ENCODE results near the gene EIF2S1. TPM values are rescaled to one million over a fixed set of nuclear protein-coding genes. Genes with fewer than 3 reads are reported as not detected.

The EIF2S1 gene
- total and polyA plus RNA-seq, 2 of the 13 experiments (the other 11 are each of a cell fraction or from before 2014, with no cell fraction given) = 49.1 to 246 TPM

DNA sequence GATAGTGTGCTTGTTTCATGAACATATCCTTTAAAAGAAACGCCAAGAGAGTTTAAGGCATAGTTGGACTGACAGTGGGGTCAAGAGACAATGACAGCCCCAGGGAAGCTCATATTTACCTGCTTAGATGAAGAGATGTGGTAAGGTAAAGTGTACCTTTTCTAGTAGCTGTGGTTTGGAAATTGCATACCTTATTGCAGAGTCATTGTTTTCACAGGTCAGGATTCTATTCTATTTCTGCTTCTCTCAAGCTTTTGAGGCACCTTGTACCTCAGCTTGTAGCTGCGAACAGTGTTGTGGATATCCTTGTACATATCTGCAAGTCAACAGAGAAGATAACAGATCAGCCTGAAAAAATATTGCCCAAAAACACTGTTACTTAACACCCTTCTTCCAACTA lies 48.3 kb upstream of the EIF2S1 start (continued):
- TF ChIP-seq ZNF17 (CRISPR knock-in tag; IDR thresholded peaks at IDR 0.05) = no peak
- no peak for TF ChIP-seq HDAC1 (CRISPR knock-in tag; IDR thresholded peaks at IDR 0.05)
- no peak for TF ChIP-seq ZBTB21 (CRISPR knock-in tag; IDR thresholded peaks at IDR 0.05)
- no peak for TF ChIP-seq SNAI1 (CRISPR knock-in tag; IDR thresholded peaks at IDR 0.05; ENCODE audit: borderline replicate concordance)
- TF ChIP-seq, protein P1, sequence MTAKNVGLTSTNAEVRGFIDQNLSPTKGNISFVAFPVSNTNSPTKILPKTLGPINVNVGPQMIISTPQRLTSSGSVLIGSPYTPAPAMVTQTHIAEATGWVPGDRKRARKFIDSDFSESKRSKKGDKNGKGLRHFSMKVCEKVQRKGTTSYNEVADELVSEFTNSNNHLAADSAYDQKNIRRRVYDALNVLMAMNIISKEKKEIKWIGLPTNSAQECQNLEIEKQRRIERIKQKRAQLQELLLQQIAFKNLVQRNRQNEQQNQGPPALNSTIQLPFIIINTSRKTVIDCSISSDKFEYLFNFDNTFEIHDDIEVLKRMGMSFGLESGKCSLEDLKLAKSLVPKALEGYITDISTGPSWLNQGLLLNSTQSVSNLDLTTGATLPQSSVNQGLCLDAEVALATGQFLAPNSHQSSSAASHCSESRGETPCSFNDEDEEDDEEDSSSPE (CRISPR knock-in tag; IDR thresholded peaks at IDR 0.05) = no peak
- no peak for TF ChIP-seq PLRG1 (conservative IDR thresholded peaks at IDR 0.05)
- peak in 1 of 2 experiments; percentile 24; a peak in 1 of 4 replicates for TF ChIP-seq EP300 (IDR thresholded peaks at IDR 0.05; ENCODE audit: low read depth in 2 of 2, low read length in 2 of 2)
- peak; percentile 44; the same call in 1 of the 2 replicates for TF ChIP-seq EP300 (CRISPR knock-in tag; IDR thresholded peaks at IDR 0.05; ENCODE audit: borderline replicate concordance)
- TF ChIP-seq CEBPB (IDR thresholded peaks at IDR 0.05; ENCODE audit: borderline replicate concordance, low read depth, low read length) = 0 out of 2 replicates have a peak, but pooled peaks have one; percentile 2
- TF ChIP-seq ZMAT3 (CRISPR knock-in tag; conservative IDR thresholded peaks at IDR 0.05) = no peak
- no peak for TF ChIP-seq KDM1A (CRISPR knock-in tag; IDR thresholded peaks at IDR 0.05)
- TF ChIP-seq, protein P2, sequence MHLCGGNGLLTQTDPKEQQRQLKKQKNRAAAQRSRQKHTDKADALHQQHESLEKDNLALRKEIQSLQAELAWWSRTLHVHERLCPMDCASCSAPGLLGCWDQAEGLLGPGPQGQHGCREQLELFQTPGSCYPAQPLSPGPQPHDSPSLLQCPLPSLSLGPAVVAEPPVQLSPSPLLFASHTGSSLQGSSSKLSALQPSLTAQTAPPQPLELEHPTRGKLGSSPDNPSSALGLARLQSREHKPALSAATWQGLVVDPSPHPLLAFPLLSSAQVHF (CRISPR knock-in tag; IDR thresholded peaks at IDR 0.05) = no peak
- TF ChIP-seq PITX1 (CRISPR knock-in tag; IDR thresholded peaks at IDR 0.05) = no peak
- TF ChIP-seq, protein P3, sequence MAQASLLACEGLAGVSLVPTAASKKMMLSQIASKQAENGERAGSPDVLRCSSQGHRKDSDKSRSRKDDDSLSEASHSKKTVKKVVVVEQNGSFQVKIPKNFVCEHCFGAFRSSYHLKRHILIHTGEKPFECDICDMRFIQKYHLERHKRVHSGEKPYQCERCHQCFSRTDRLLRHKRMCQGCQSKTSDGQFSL (CRISPR knock-in tag; IDR thresholded peaks at IDR 0.05) = no peak
- TF ChIP-seq RBAK (CRISPR knock-in tag; IDR thresholded peaks at IDR 0.05) = no peak
- TF ChIP-seq FOXM1 (CRISPR knock-in tag; IDR thresholded peaks at IDR 0.05) = no peak
- TF ChIP-seq JUNB (CRISPR knock-in tag; IDR thresholded peaks at IDR 0.05; ENCODE audit: borderline replicate concordance) = peak; percentile 79
- TF ChIP-seq SOX6 (IDR thresholded peaks at IDR 0.05) = no peak
- TF ChIP-seq SOX6 (CRISPR knock-in tag; IDR thresholded peaks at IDR 0.05) = 0 out of 2 replicates have a peak, but pooled peaks have one; percentile 30
- no peak for TF ChIP-seq ZNF574 (CRISPR knock-in tag; IDR thresholded peaks at IDR 0.05)
- TF ChIP-seq BORCS8-MEF2B (CRISPR knock-in tag; IDR thresholded peaks at IDR 0.05) = no peak
- no peak for TF ChIP-seq RCOR2 (CRISPR knock-in tag; IDR thresholded peaks at IDR 0.05)
- no peak for TF ChIP-seq HOXA7 (CRISPR knock-in tag; IDR thresholded peaks at IDR 0.05)
- no peak for TF ChIP-seq RAD51 (IDR thresholded peaks at IDR 0.05; ENCODE audit: borderline replicate concordance)
- TF ChIP-seq NFYC (CRISPR knock-in tag; IDR thresholded peaks at IDR 0.05) = no peak
- no peak for TF ChIP-seq ZKSCAN8 (CRISPR knock-in tag; IDR thresholded peaks at IDR 0.05; ENCODE audit: borderline replicate concordance)
- TF ChIP-seq ZNF577 (CRISPR knock-in tag; IDR thresholded peaks at IDR 0.05; ENCODE audit: borderline replicate concordance, low read depth) = no peak
- TF ChIP-seq ZNF564 (CRISPR knock-in tag; IDR thresholded peaks at IDR 0.05) = no peak
